RWPE2 (cell line): ENCODE measurements around the gene AHCYL2.

Experiments used
- ATAC-seq: fragments of 200-7000 bp; cut with Tn5 transposase; 3 replicates; pipeline ENCODE4 v1.9.1; 2021; ENCODE audit warnings: low read depth
- DNase-seq: peaks from one replicate; pipeline ENCODE4 v3.0.0-alpha.2; 2020; ENCODE audit warnings: low spot score
- H3K27ac ChIP-seq: fragments of 450-650 bp; 2 replicates; pipeline ENCODE4 v1.5.1; 2017; ENCODE audit warnings: mild to moderate bottlenecking; ENCODE audit not compliant: poor library complexity, severe bottlenecking
- H3K27me3 ChIP-seq: fragments of 250-450 bp; sonication (Bioruptor Pico); 2 replicates; pipeline ENCODE4 v1.5.1; 2021; ENCODE audit warnings: mild to moderate bottlenecking, moderate library complexity; ENCODE audit not compliant: insufficient read depth, poor library complexity, severe bottlenecking
- H3K36me3 ChIP-seq: fragments of 250-450 bp; sonication (Bioruptor Pico); 2 replicates; pipeline ENCODE4 v1.5.1; 2020; ENCODE audit warnings: low read depth, mild to moderate bottlenecking, moderate library complexity
- H3K4me1 ChIP-seq: fragments of 250-450 bp; sonication (Bioruptor Pico); 2 replicates; pipeline ENCODE4 v1.5.1; 2021; ENCODE audit warnings: mild to moderate bottlenecking, moderate library complexity; ENCODE audit not compliant: insufficient read depth, poor library complexity, severe bottlenecking
- H3K4me3 ChIP-seq: fragments of 250-450 bp; sonication (Bioruptor Pico); 2 replicates; pipeline ENCODE4 v1.5.1; 2021; ENCODE audit warnings: mild to moderate bottlenecking, moderate library complexity; ENCODE audit not compliant: severe bottlenecking
- H3K9me3 ChIP-seq: fragments of 250-450 bp; sonication (Bioruptor Pico); 2 replicates; pipeline ENCODE4 v1.5.1; 2021; ENCODE audit warnings: mild to moderate bottlenecking, moderate library complexity; ENCODE audit not compliant: severe bottlenecking
- TF ChIP-seq, protein P1 (sequence below): fragments of 450-650 bp; IDR thresholded peaks from one replicate; pipeline ENCODE4 v1.5.1; 2017; ENCODE audit warnings: mild to moderate bottlenecking, moderate library complexity; ENCODE audit not compliant: poor library complexity, severe bottlenecking

The AHCYL2 gene

DNA sequence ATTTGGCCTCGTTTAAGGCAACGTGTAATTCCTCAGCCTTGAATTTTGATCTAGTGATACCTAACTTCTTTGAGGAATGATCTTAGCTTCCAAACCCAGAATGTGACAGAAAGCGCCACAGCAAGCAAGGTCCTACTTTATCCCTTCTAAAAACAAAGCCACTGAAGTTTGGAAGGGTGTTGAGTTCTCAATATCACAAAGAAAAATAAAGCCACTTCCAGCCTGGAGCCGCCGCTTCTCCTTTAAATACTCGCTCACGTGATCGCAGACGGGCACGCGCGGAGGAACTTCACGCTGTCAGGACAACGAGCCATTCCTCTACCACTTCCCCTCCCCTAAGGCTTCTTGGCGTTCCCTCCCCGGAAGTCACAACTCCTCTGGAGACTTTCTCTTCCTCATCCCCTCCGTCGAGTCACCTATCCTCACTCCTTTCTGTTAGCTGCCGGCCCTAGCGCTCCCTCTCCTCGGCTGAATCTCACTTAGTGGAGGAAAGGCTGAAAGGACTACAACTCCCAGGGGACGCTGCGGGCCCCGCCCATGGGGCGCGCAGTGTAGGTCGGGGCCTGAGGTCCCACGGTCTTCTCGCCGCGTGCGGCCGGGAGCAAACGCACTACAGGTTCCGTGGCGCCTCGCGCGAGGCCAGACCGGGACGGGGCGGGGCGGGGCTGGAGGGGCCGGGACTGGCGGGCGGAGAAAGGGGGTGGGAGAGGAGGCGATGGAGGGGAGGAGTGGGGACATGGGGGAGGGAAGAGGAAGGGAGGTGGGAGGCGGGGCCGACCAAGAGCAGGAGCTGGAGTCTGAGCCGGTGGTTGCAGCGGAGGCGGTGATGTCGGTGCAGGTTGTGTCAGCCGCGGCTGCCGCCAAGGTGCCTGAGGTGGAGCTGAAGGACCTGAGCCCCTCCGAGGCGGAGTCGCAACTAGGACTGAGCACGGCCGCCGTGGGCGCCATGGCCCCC, at the start of gene AHCYL2:
AHCYL2 (plus strand) TSS at position 780 of the 955 bp plus-strand sequence.
- Histone ChIP-seq H3K9me3 (no peaks in the 10 kb centered on the region), H3K4me3 (peak within 1 kb of the TSS; percentile 95), H3K36me3 (no peaks in the 10 kb centered on the region), H3K27me3 (no peaks in the 10 kb centered on the region), H3K4me1 (peaks cover 8% of the 10 kb centered on the region), H3K27ac (peak within 1 kb of the TSS; percentile 72)
- ATAC-seq (peak; percentile 90), DNase-seq (peak; percentile 97)
- TF ChIP-seq, protein P1, sequence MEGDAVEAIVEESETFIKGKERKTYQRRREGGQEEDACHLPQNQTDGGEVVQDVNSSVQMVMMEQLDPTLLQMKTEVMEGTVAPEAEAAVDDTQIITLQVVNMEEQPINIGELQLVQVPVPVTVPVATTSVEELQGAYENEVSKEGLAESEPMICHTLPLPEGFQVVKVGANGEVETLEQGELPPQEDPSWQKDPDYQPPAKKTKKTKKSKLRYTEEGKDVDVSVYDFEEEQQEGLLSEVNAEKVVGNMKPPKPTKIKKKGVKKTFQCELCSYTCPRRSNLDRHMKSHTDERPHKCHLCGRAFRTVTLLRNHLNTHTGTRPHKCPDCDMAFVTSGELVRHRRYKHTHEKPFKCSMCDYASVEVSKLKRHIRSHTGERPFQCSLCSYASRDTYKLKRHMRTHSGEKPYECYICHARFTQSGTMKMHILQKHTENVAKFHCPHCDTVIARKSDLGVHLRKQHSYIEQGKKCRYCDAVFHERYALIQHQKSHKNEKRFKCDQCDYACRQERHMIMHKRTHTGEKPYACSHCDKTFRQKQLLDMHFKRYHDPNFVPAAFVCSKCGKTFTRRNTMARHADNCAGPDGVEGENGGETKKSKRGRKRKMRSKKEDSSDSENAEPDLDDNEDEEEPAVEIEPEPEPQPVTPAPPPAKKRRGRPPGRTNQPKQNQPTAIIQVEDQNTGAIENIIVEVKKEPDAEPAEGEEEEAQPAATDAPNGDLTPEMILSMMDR, result no peak

- TF ChIP-seq, protein P1, result no peak
Observed at GRCh38 chr7:129176916-129177710, 47.7 kb upstream of the AHCYL2 start.

GRCh38 chr7:129184981-129185670, 39.7 kb upstream of the AHCYL2 start:
- Histone ChIP-seq H3K27me3 (no peaks in the 10 kb centered on the region), H3K4me3 (no peak overlapping the region), H3K9me3 (peaks cover 2% of the 10 kb centered on the region), H3K27ac (no peak overlapping the region), H3K4me1 (peaks cover 4% of the 10 kb centered on the region), H3K36me3 (no peaks in the 10 kb centered on the region)
- ATAC-seq, result peak; percentile 60
- TF ChIP-seq, protein P1, result no peak
- no peak for DNase-seq

More at GRCh38 chr7:129176916-129177710, 47.7 kb upstream of the AHCYL2 start:
- DNase-seq (no peak), ATAC-seq (no peak)
- Histone ChIP-seq H3K9me3 (peaks cover 2% of the 10 kb centered on the region), H3K27me3 (no peaks in the 10 kb centered on the region), H3K4me3 (no peak overlapping the region), H3K36me3 (no peaks in the 10 kb centered on the region), H3K4me1 (no peaks in the 10 kb centered on the region), H3K27ac (no peak overlapping the region)

GRCh38 chr7:129186749-129187260, 38.0 kb upstream of the AHCYL2 start:
- no peaks in the 10 kb centered on the region for H3K9me3 ChIP-seq
- no peak overlapping the region for H3K27ac ChIP-seq
- ATAC-seq (no peak), DNase-seq (no peak)
- H3K36me3 ChIP-seq, result no peaks in the 10 kb centered on the region
- TF ChIP-seq, protein P1, result no peak
- H3K4me1 ChIP-seq, result peaks cover 4% of the 10 kb centered on the region
- H3K4me3 ChIP-seq, result no peak overlapping the region
- H3K27me3 ChIP-seq, result no peaks in the 10 kb centered on the region
